Ishikawa (cell line): Measurements from ENCODE around the gene ST7.

Source experiments
- CEBPB ChIP-seq: IDR thresholded peaks from 2 replicates; pipeline ENCODE4 v1.6.1; 2012
- EGR1 ChIP-seq: IDR thresholded peaks from 2 replicates; pipeline ENCODE4 v1.6.1; 2012
- EP300 ChIP-seq: IDR thresholded peaks from 2 replicates; pipeline ENCODE4 v1.6.1; 2012; ENCODE audit warnings: borderline replicate concordance
- MAX ChIP-seq: IDR thresholded peaks from 2 replicates; pipeline ENCODE4 v1.6.1; 2012
- NFIC ChIP-seq: IDR thresholded peaks from 2 replicates; pipeline ENCODE4 v1.6.1; 2012
- REST ChIP-seq: IDR thresholded peaks from 2 replicates; pipeline ENCODE4 v1.6.1; 2012; ENCODE audit warnings: low read depth, mild to moderate bottlenecking
- TAF1 ChIP-seq: IDR thresholded peaks from 2 replicates; pipeline ENCODE4 v1.6.1; 2012; ENCODE audit warnings: low read depth, mild to moderate bottlenecking
- USF1 ChIP-seq: IDR thresholded peaks from 2 replicates; pipeline ENCODE4 v1.6.1; 2012

GRCh38 chr7:117017702-117018266 is 64.5 kb downstream of the ST7 start:
- TF ChIP-seq REST (no peak), CEBPB (no peak), MAX (no peak), EP300 (no peak), TAF1 (no peak), NFIC (no peak), EGR1 (no peak), USF1 (no peak)
